ENCODE measurements around the gene ZBTB17. TPM values are rescaled to one million over a fixed set of nuclear protein-coding genes. Genes with fewer than 3 reads are reported as not detected.

Gene ZBTB17
- total RNA-seq, 2 experiments from 2014 or later = 52.9 to 53.4 TPM

- Histone ChIP-seq H3K4me3 (ENCODE audit: low read depth, low read length, poor library complexity, severe bottlenecking) (no peak overlapping the region), H3K27ac (ENCODE audit: low read depth, low read length, poor library complexity, severe bottlenecking) (no peak overlapping the region), H3K4me1 (ENCODE audit: insufficient read depth, low read length, poor library complexity, severe bottlenecking) (no peaks in the 10 kb centered on the region), H3K4me2 (ENCODE audit: low read length) (no peak overlapping the region), H3K9me2 (ENCODE audit: insufficient read depth, low read length) (no peaks in the 10 kb centered on the region), H2AFZ (ENCODE audit: low read length) (no peak overlapping the region), H4K20me1 (ENCODE audit: insufficient read depth, low read length) (no peaks in the 10 kb centered on the region), H3K79me2 (ENCODE audit: insufficient read depth, low read depth, low read length) (no peaks in the 10 kb centered on the region), H3K9me3 (ENCODE audit: low read length) (no peaks in the 10 kb centered on the region), H3K36me3 (ENCODE audit: insufficient read depth, low read length) (no peaks in the 10 kb centered on the region)
- POLR2A ChIA-PET = interaction anchor here (0.6 to 1.1 kb wide), 2 partner anchors 13 to 176 kb away, joined by 3 to 6 read pairs; partner anchors contain the start of gene ZBTB17
- BruUV-seq (replicated peaks) = no TSS peak
- intact Hi-C loops (cut with micrococcal nuclease; ENCODE audit: unreplicated experiment) = no loop called here
- CTCF ChIA-PET (ENCODE audit: unreplicated experiment) = no interaction called here
- TF ChIP-seq EZH2phosphoT487 (IDR thresholded peaks at IDR 0.05; ENCODE audit: borderline replicate concordance, low read depth, low read length) (no peak), CTCF (conservative IDR thresholded peaks at IDR 0.05; ENCODE audit: low read length) (no peak)
- DNase-seq (ENCODE audit: low spot score) = no peak
These were observed 13.2 kb upstream of the ZBTB17 start for GRCh38 chr1:15988856-15989736.

- Histone ChIP-seq H4K20me1 (ENCODE audit: insufficient read depth, low read length) (no peaks in the 10 kb centered on the region), H3K27ac (ENCODE audit: low read depth, low read length, poor library complexity, severe bottlenecking) (no peak overlapping the region), H3K9me2 (ENCODE audit: insufficient read depth, low read length) (no peaks in the 10 kb centered on the region), H3K4me2 (ENCODE audit: low read length) (no peak overlapping the region), H2AFZ (ENCODE audit: low read length) (no peak overlapping the region), H3K4me1 (ENCODE audit: insufficient read depth, low read length, poor library complexity, severe bottlenecking) (no peaks in the 10 kb centered on the region), H3K4me3 (ENCODE audit: low read depth, low read length, poor library complexity, severe bottlenecking) (no peak overlapping the region), H3K9me3 (ENCODE audit: low read length) (no peaks in the 10 kb centered on the region), H3K36me3 (ENCODE audit: insufficient read depth, low read length) (no peaks in the 10 kb centered on the region), H3K79me2 (ENCODE audit: insufficient read depth, low read depth, low read length) (no peaks in the 10 kb centered on the region)
- ChIA-PET CTCF (ENCODE audit: unreplicated experiment) (no interaction called here), POLR2A (interaction anchor here (0.6 kb wide), 1 partner anchor 101 kb away, joined by 3 read pairs; no protein-coding TSS in a partner anchor)
- intact Hi-C loops (cut with micrococcal nuclease; ENCODE audit: unreplicated experiment) = no loop called here
- DNase-seq (ENCODE audit: low spot score) = no peak
- TF ChIP-seq CTCF (conservative IDR thresholded peaks at IDR 0.05; ENCODE audit: low read length) = no peak
- TF ChIP-seq EZH2phosphoT487 (IDR thresholded peaks at IDR 0.05; ENCODE audit: borderline replicate concordance, low read depth, low read length) = no peak
- no TSS peak for BruUV-seq (replicated peaks)
These were observed 9.9 kb upstream of the ZBTB17 start for GRCh38 chr1:15985611-15986297.

Measured in OCI-LY7 (cell line).